Stimulated activated CD8-positive, alpha-beta memory T cell treated with anti-CD3 and anti-CD28 coated beads, Interleukin-12 subunit alpha, Interleukin-12 subunit beta, amount 100 ng/mL, for 4 hours (primary cell): ENCODE measurements around the gene SPRED3.
"Not testable (repeated sequence)": the region's sequence is repeated elsewhere in the genome, so short reads cannot be mapped to it uniquely, and the experiment has no call there.

Experiments used
- DNase-seq: peaks from one replicate; pipeline ENCODE4 v3.0.0-alpha.2; 2020; ENCODE audit warnings: low read depth

The SPRED3 gene

DNA sequence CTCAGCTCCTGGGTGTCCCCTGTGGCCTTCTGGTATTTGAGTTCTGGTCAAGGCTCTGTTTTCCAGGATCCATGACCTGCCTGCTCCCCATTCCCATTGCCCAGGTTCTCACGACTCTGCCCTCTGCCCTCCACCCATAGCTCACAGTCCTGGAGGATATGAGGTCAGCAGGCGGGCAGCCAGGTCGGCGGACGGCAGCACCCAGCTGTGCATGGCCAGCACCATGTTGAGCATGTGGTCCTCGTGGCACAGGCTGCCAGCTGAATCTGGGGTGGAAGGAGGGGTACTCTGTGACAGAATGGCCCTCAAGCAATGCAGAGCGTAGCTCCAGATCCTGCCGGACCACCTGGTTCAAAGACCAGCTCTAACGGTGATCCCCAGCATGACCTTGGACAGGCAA is 32.4 kb downstream of the SPRED3 start:
- DNase-seq, result no peak

DNA sequence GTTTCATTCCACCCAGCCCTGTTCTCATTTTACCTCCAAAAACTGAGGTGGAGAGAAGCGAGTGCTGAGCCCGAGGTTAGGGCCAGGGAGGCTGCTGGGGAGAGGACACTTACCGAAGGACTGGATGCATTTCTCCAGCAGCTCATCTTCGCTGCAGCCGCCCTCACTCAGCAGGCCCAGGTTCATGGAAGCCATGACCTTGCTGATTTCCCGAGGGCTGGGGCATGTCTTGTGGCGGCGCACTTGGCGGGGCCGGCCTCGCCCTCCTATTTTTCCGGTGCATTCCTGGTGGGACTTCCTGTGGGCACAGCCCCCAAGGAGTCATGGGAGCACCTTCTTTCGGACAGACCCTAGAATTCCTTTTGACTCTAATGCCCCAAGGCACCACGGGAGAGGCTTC is 33.4 kb downstream of the SPRED3 start:
- DNase-seq, result no peak

DNA sequence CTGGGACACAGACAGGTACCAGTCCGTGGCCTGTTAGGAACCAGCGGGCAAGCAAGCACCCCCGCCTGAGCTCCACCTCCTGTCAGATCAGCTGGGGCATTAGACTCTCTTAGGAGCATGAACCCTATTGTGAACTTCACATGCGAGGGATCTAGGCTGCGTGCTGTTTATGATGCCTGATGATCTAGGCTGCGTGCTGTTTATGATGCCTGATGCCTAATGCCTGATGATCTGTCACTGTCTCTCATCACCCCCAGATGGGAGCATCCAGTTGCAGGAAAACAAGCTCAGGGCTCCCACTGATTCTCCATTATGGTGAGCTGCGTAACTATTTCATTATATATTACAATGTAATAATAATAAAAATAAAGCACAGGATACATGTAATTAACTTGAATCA is 33.9 kb downstream of the SPRED3 start:
- no peak for DNase-seq

DNA sequence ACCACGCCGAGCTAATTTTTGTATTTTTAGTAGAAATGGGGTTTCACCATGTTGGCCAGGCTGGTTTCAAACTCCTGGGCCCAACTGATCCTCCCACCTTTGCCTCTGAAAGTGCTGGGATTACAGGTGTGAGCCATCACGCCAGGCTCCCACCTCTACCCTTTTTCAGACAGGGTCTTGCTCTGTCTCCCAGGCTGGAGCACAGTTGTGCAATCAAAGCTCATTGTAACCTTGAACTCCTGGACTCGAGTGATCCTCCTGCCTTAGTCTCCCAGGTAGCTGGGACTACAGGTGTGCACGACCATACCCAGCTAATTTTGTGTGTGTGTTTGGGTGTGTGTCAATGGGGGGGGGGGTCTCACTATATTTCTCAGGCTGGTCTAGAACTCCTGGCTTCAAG is 35.8 kb downstream of the SPRED3 start:
- DNase-seq, result no peak

DNA sequence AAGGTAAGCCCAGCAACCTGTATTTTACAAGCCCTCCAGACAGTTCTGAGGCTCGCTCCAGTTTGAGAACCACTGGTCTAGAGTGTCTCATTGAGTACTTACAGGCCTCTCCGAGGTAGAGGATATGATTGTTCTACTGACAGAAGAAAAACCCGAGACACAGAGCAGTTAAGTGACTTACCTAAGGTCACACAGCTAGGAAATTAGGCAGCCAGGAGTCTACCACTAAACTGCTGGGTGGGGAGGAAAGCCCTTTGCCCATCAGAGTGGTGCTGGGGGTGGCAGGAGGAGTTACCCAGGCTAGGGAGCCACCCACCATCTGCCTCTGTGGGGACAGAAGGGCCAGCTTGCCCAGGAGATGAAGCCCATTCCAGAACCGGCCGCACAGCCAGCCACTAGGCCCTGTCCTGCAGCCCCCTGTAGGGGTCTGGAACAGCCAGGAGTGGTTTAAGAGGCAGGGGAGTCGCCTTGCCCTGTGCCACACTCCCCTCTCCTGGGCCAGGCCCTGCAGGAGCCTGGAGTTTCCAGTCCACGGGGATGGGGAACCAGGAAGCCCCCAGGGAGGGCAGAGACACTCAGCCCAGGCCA is 36.8 kb downstream of the SPRED3 start:
- no peak for DNase-seq

DNA sequence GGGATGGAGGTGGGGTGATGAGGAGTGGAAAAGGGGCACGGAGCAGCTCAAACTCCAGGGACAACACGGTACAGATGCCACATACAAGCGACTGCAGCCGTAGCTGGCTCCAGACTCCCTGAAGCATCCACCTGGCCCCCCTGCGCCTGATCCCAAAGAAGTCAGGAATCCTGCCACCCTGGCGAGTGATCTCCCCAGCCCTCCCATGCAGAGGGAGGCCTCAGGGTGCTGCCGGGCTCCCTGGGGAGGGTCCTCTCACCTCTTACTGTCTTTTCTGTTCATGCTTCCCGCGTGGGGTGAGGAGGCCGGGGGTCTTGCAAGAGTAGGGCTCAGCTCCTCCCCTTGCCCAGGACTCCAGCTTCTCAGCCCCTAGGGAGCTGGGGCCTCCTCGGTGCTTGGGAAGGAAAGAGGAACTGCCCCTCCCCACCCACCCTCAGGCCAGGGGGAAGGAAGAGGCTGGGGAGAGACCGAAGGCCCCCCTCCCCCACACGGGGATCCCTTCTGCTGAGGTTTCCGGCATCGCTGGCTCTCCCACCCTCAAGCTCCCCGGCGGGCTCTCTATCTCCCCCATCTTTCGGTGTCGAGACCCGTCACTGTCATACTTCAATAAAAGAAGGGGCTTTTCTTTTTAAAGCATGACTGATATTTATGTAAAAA is 37.4 kb downstream of the SPRED3 start, which contains the start of gene RASGRP4:
RASGRP4 (minus strand) TSS at position 410 of the 657 bp plus-strand sequence; CDS start at position 282, 128 bp downstream.
- no peak for DNase-seq

DNA sequence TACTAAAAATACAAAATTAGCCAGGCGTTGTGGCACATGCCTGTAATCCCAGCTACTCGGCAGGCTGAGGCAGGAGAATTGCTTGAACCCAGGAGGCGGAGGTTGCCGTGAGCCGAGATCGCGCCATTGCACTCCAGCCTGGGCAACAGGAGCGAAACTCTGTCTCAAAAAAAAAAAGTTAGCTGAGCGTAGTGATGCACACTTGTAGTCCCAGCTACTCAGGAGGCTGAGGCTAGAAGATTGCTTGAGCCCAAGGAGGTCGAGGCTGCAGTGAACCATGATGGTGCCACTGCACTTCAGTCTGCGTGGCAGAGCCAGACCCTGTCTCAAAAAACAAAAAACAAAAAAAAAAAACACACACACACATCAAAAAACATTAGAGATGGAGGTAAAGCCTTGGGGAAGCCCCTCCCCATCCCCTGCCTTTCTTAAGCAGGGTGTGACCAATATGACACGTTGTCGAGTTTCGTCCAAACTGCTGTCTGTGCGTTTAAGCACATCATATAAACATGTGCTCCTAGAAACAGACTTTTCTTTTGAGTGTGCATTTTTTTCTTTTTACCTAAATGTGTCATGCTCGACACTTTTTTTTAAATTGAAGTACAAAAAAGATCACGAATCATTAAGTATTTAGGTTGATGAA is 38.7 kb downstream of the SPRED3 start:
- not testable (repeated sequence) for DNase-seq

DNA sequence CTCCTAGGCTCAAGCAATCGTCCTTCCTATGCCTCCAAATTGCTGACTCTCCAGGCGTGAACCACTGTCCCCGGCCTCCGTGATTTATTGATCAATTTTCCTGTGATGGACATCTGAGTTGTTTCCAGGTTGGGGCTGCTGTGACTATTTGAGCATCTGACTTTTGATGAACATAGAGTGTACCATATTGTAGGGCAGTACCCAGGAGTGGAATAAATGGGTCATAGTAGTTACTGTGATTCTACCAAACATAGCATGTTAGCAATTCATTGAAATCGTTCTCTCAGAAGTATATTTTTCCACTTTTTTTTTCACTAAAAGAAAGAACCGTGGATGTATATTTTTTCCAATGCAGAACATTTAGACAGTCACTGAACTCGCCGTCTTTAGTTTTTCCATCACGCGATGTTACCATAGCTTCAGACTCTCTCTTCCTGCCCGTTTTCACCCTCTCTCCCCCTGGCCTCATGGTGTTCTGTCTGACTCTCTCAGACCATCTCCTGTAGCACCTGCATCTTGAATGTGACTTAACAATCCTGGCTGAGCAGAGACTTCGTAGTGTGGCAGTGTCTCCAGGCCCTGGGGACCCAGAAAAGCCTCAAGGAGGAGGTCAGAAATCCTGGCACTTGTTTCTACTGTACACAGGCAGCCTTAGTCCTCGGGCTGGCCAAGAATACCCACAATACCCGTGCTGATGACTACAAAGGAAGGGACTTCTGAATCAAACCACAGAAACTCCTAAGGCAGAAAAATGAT is 40.7 kb downstream of the SPRED3 start:
- no peak for DNase-seq

DNA sequence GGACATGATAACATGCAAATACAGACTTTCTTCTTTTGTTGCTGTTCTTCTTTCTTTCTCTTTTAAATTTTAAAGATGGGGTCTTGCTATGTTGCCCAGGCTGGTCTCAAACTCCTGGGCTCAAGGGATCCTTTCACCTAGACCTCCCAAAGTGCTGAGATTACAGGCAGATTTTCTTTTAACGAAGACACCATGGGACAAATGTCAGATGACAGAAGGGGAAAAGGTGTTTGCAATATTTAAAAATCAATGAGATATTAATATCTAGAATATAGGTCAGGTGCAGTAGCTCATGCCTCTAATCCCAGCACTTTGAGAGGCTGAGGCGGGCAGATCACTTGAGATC is 41.3 kb downstream of the SPRED3 start:
- DNase-seq, result no peak

DNA sequence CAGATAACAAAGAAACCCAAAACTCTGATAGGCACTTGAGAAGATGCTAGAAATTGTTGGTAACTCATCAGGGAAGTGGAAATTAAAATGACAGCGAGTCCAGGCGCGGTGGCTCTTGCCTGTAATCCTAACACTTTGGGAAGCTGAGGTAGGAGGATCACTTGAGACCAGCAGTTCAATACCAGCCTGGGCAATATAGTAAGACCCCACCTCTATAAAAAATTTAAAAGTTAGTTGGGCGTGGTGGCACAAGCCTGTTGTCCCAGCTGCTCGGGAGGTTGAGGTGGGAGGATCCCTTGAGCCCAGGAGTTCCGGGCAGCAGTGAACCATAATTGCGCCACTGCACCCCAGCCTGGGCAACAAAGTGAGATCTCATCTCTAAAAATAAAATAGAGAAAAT is 42.4 kb downstream of the SPRED3 start:
- DNase-seq, result no peak

DNA sequence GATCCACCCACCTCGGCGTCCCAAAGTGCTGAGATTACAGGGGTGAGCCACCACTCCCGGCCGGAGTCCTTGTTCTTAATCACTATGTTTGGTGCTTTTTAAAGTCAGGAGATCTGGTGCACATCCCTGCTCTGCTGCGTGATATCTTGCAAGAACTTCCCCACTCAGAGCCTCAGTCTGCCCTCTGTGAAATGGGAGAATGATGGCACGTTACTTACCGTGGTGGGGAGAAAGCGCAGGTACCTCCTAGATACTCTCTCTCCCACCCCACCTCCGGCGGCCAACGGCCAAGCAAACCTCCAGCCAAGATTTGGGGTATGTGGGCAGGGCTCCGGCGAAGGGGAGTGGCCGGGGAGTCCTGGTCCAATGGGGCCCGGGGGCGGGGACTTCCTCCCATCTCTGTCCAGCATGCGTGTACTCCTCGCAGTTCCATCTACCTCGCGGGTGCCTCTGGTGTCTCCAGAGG is 44.8 kb downstream of the SPRED3 start, which contains the start of gene RYR1:
RYR1 (plus strand) TSS at position 424 of the 466 bp plus-strand sequence. CDS start 139 bp downstream, outside the sequence.
- DNase-seq, result no peak

DNA sequence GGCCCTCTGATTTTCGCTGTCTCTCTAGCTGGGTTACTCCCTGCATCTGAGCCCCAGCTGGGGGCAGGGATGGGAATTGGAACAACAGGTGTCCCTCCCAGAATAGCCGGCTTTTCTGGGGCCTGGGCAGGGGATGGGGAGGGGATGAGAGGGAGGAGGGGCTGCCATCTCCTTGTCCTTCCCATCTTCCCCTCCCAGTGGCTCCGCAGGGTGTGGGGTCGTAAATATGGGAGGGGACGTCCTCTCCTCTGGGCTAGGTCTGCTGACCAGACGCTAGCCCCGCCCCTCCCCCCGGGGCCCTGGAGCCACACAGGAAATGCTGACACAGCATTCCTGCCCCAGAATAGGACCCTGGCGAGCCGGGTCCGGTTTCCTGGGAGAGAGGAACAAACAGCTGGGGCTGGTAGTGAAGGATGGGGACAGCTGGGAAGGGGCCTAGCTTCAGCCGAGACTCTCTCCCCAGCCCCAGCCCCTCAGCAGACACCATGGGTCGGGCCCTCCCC is 46.1 kb downstream of the SPRED3 start:
- DNase-seq, result no peak

DNA sequence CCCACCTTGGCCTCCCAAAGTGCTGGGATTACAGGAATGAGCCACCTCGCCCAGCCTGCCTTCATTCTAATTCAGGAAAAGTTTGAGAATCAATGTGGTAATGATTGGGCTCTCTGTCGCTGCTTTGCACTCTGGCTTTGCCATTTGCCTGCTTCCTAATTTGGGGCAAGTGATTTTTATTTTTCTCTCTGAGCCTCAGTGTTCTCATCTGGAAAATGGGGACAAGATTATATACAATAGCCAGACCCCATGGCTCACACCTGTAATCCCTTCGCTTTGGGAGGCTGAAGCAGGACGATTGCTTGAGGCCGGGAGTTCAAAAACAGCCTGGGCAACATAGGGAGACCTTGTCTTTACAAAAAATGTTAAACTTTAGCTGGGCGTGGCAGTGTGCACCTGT is 48.8 kb downstream of the SPRED3 start:
- DNase-seq, result no peak

DNA sequence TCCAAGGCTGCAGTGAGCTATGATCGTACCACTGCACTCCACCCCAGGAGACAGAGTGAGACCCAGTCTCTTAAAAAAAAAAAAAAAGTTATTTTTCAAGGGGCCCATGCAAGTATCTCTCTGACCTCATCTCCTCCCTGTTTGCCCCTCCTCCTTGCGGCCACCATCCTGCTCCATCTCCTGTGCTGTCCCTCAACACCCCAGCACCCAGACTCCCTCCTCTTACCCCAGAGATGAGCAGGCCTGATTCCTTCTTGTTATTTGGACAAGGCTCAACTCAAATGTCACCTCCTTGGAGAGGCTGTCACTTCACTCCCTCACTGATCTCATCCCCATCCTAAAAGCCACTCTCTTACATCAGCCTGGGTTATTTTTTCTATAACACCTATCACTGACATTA is 49.4 kb downstream of the SPRED3 start:
- DNase-seq, result no peak

DNA sequence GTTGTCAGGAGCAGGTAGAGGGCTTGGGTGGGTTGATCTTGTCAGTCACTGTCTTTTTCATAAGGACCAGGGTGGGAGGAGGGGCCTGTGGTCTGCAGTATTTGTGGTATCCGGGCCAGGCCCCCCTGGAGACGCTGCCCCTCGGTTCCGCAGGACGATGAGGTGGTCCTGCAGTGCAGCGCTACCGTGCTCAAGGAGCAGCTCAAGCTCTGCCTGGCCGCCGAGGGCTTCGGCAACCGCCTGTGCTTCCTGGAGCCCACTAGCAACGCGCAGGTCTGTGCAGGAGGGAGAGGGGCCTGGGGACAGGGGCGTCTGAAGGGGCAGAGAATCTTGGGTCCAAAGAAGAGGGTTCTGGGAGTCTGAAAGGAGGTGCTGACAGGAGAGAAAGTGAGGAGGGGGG is 52.1 kb downstream of the SPRED3 start:
- DNase-seq, result no peak

DNA sequence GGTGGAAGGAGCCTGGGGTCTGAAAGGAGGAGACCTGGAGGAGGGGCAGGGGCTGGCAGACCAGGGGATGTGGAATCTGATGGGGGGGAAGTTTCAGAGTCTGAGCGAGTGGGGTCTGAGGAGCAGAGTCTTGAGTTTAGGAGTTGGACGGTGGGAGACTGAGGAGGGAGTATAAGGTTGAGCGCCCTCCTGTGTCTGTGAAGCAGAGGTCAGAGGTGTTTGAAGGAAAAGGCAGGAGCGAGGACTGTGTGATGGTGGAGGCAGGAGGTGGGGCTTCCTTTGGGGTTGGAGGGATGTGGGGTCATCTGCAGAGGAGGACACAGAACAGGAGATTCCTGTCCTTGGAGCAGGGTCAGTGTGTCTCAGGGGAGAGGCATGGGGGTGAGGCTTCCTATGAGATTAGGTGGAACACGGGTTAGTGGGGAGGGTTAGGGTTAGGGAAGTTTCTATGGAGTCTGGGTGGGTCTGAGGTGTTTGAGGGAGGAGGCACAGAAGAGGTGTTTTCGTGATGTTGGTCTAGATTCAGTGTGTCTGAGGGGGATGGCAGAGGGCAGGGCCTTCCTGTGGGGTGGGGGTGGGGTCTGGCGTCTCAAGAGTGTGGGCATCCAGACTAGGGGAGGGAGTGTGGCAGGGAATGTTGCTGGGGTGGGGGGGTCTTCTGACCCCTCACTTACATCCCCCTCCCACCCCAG is 53.3 kb downstream of the SPRED3 start:
- no peak for DNase-seq

DNA sequence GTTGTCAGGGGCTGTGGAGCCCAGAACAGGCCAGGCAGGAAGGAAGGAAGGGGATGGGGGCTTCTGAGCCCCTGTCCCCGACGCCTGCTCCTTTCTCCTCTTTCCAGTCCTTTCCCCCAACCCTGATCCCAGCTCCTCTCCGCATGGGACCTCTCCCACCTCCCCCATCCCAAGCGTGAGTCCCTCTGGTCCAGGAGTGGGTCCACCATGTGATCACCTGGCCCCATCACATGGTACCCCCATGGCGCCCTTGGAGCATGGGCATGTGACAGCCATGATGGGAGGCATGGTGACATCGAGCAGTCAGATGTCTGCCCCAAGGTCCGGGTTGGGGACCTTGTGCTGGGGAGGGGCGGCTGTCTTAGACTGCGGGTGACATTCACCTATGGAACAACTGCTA is 54.2 kb downstream of the SPRED3 start:
- no peak for DNase-seq

DNA sequence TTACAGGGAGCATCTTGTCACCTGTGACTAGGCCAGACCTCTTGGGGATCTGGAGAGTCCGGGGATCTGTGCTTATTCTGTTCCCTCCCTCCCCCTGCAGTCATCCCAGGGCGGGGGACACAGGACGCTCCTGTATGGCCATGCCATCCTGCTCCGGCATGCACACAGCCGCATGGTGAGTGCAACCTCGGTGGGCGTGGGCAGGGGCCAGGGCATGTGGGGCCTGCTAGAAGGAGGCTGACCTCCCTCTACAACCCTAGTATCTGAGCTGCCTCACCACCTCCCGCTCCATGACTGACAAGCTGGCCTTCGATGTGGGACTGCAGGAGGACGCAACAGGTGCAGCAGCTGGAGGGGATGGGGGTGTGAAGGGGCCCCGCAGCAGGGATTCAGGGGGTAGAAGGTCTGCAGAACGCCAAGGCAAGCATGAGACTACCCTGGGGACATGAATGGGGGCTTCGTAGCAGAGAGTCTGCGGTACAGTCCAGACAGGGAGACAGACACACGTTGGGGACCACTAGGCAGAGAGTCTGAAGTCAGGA is 55.0 kb downstream of the SPRED3 start:
- DNase-seq, result no peak

DNA sequence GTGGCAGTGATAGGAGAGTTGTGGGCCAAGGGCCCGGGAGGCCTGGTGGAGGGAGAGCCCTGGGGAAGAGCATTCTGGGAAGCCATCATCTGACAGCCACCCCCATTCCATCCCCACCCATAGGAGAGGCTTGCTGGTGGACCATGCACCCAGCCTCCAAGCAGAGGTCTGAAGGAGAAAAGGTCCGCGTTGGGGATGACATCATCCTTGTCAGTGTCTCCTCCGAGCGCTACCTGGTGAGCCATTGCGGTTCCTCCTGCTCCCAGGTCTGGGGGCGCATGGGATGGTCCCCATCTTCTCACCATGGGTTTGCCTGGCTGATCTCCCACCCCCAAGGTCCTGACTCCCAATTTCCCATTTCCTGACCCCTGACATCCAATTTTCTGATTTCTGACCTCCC is 55.5 kb downstream of the SPRED3 start:
- no peak for DNase-seq

DNA sequence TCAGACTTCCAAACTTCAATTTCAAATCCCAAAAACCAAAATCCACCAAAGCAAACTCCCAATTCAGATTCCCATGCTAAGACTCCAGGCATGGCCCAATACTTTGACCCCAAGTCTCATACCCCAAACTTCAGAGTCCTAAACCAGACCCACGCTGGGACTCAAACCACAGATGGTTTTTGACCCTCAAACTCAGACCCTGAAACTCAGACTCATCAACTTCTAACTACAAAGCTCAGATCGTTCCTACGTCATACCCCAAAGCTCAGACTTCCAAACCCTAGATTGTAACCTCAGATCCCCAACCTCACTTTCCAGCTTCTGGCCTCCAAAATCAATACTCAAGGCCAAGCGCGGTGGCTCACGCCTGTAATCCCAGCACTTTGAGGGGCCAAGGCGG is 56.9 kb downstream of the SPRED3 start:
- DNase-seq, result no peak

DNA sequence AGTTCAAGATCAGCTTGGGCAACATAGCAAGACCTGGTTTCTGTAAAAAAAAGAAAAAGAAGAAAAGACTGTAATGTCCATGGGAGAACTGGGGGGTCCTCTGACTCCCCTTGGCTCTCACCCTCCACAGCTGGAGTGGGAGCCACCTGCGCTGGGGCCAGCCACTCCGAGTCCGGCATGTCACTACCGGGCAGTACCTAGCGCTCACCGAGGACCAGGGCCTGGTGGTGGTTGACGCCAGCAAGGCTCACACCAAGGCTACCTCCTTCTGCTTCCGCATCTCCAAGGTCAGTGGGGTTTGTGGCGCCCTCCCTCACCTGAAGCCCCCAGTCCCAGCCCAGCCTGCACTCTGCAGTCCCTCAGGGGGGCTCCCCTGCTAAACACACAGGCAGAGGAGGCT is 59.7 kb downstream of the SPRED3 start:
- DNase-seq, result no peak
